K562 (cell line): ENCODE measurements around the gene FAM131C.

Source experiments
- CREM ChIP-seq: IDR thresholded peaks from 2 replicates; pipeline ENCODE4 v1.6.1; 2014; ENCODE audit warnings: antibody characterized with exemption, low read depth
- MYC ChIP-seq, 2 experiments: fragments of 250-450 bp in 1 of 2; sonication (Bioruptor Pico) in 1 of 2; IDR thresholded peaks; 2 replicates each; pipeline versions ENCODE4 v1.5.1 to v1.6.1; 2012 to 2021; ENCODE audit warnings: low read depth in 2 of 2, borderline replicate concordance in 1 of 2, improper control_type of control experiment in 1 of 2, low read length in 1 of 2, mild to moderate bottlenecking in 1 of 2, moderate library complexity in 1 of 2
- NCOA4 ChIP-seq: fragments of 450-650 bp; IDR thresholded peaks from 2 replicates; pipeline ENCODE4 v1.6.1; 2018; ENCODE audit warnings: mild to moderate bottlenecking; ENCODE audit not compliant: partially characterized antibody
- TCF7L2 ChIP-seq: fragments of 150-350 bp; IDR thresholded peaks from 2 replicates; pipeline ENCODE4 v1.6.1; 2016; ENCODE audit warnings: low read depth, mild to moderate bottlenecking, low read length, moderate library complexity
- TF ChIP-seq, protein P1 (sequence below), 3 experiments: IDR thresholded peaks in 2 of 3; conservative IDR thresholded peaks in 1 of 3; 2 replicates each; pipeline ENCODE4 v1.5.1; 2011 to 2012; ENCODE audit warnings: low read length in 3 of 3, mild to moderate bottlenecking in 3 of 3, control low read depth in 2 of 3, improper control_type of control experiment in 1 of 3, inconsistent platforms in 1 of 3, low read depth in 1 of 3, mixed read lengths in 1 of 3, moderate library complexity in 1 of 3; ENCODE audit not compliant: insufficient read depth in 2 of 3

GRCh38 chr1:16119504-16119903 lies 46.1 kb upstream of the FAM131C start:
- TF ChIP-seq, protein P1, sequence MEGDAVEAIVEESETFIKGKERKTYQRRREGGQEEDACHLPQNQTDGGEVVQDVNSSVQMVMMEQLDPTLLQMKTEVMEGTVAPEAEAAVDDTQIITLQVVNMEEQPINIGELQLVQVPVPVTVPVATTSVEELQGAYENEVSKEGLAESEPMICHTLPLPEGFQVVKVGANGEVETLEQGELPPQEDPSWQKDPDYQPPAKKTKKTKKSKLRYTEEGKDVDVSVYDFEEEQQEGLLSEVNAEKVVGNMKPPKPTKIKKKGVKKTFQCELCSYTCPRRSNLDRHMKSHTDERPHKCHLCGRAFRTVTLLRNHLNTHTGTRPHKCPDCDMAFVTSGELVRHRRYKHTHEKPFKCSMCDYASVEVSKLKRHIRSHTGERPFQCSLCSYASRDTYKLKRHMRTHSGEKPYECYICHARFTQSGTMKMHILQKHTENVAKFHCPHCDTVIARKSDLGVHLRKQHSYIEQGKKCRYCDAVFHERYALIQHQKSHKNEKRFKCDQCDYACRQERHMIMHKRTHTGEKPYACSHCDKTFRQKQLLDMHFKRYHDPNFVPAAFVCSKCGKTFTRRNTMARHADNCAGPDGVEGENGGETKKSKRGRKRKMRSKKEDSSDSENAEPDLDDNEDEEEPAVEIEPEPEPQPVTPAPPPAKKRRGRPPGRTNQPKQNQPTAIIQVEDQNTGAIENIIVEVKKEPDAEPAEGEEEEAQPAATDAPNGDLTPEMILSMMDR (IDR thresholded peaks at IDR 0.05 in 2 of 3, conservative IDR thresholded peaks at IDR 0.05 in 1 of 3; ENCODE audit: insufficient read depth in 2 of 3, low read depth in 1 of 3, low read length in 3 of 3): no peak
- TF ChIP-seq CREM (no peak), TCF7L2 (no peak), MYC (IDR thresholded peaks at IDR 0.05; ENCODE audit: low read depth, low read length) (no peak), MYC (CRISPR knock-in tag; IDR thresholded peaks at IDR 0.05; ENCODE audit: borderline replicate concordance, low read depth) (no peak), NCOA4 (no peak)
